GM21367 (cell line): ENCODE measurements around the gene RPLP2.

Experiments
- ATAC-seq: cut with Tn5 transposase; IDR thresholded peaks from one replicate; pipeline ENCODE4 v1.9.1; 2021; ENCODE audit not compliant: unreplicated experiment

Gene RPLP2

DNA sequence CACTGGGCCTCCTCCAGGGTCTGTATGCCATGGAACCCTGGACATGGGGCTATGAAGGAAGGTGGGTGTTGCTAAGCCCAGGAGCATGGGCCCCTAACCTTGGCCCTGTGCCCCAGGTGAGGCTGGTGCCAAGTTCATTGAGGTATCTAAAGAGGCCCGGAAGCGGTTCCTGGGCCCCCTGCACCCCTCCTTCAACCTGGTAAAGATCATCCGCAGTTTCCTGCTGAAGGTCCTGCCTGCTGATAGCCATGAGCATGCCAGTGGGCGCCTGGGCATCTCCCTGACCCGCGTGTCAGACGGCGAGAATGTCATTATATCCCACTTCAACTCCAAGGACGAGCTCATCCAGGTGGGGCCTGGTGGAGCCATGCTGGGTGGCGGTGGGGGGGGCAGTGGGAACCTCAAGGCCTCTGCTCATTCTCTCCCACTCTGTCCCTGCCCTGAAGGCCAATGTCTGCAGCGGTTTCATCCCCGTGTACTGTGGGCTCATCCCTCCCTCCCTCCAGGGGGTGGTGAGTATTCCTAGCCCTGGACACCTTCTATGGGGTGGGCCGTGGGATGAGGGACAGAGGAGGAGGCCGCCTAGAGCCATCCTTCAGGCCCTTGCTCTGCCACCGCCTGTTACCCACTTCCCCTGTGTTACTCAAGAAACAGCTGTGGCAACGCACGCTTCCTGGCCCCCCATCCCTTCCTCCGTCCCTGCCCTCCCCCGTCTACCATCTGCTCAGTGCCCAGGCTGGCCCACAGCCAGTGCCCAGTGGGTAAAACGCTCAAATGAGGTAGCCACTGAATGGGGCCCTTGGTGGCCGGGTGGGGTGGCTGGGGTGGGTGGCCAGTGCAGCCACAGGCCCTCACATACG is 12.0 kb downstream of the RPLP2 start:
- ATAC-seq, result no peak

DNA sequence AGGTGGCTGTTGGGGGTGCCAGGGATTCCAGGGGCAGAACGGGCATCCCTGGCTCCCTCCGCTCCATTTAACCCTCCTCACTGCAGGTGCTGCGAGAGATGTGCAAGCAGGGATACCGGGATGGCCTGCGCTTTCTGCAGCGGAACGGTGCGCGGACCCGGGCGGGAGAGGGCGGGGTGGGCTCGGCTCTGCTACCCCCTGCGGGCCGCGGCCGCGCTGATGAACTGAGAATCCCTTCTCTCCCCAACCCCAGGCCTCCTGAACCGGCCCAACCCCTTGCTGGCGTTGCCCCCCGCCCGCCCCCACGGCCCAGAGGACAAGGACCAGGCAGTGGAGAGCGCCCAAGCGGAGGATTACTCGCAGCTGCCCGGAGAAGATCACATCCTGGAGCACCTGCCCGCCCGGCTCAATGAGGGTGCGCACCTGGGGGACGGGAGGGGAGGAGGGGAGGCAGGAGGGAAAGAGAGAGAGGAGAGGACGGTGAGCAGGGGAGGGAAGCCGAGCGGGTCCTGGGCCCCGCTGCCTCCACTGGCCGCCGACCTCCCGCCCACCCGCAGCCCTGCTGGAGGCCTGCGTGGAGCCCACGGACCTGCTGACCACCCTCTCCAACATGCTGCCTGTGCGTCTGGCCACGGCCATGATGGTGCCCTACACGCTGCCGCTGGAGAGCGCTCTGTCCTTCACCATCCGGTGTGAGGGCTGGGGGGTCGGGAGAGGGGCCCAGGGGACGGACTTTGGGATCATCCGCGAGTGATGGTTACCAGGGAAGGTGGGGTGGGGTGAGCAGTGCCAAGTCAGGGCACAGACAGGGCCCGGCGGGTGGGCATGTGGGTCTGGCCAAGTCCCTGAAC is 13.9 kb downstream of the RPLP2 start:
- ATAC-seq, result no peak

DNA sequence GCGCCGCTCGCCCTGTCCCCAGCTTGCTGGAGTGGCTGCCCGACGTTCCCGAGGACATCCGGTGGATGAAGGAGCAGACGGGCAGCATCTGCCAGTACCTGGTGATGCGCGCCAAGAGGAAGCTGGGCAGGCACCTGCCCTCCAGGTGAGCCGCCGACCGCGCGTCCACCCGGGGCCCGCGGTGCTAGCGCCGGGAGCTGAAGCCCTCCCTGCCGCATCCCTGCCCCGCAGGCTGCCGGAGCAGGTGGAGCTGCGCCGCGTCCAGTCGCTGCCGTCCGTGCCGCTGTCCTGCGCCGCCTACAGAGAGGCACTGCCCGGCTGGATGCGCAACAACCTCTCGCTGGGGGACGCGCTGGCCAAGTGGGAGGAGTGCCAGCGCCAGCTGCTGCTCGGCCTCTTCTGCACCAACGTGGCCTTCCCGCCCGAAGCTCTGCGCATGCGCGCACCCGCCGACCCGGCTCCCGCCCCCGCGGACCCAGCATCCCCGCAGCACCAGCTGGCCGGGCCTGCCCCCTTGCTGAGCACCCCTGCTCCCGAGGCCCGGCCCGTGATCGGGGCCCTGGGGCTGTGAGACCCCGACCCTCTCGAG is 14.6 kb downstream of the RPLP2 start:
- no peak for ATAC-seq

DNA sequence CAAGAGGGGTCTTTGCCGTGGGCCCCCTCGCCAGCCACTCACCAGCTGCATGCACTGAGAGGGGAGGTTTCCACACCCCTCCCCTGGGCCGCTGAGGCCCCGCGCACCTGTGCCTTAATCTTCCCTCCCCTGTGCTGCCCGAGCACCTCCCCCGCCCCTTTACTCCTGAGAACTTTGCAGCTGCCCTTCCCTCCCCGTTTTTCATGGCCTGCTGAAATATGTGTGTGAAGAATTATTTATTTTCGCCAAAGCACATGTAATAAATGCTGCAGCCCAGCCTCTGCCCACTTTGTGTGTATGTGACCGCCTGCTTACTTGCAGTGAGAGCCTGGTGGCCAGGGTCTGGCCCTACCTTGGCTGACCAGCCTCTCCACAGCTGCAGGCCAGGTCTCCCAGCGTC is 15.2 kb downstream of the RPLP2 start:
- ATAC-seq, result no peak

DNA sequence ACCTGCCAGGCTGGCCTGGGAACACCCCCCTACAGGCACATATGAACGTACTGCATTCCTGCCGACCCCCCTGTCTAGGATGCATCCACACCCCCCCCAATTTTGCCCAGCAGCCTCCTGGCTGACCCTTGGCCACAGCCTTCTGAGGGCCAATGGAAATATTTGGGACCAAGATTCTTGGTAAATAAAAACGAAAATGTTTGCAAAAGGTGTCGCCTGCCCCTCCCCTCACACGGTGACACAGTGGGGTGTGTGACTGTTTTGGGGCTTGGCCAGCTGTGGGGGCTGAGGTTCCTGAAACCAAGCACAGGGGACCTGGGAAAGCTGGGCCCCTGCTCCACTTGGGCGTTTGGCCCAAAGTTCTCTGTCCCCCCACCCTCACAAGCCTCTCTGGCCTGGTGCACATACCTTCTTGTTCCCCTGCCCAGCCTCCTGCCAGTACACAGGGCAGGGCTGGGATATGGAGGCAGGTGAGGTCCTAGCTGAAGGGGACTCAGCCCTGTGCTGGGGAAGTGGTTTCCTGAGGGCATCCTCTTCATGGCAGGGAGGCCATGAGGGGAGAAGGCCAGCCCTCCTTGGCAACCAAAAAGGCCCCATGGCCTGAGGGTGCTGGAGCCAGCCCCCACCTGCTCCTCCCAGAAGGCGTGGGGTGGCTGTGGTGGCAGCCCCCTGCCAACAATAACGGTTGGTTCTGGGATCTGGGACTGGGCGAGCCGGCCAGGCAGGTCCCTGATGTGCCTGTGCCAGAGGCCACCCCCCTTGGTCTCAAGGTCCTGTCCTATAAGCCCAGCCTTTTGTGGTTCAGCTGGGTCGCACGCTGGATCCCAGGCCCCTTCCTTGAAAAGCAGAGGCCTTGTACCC is 15.8 kb downstream of the RPLP2 start:
- no peak for ATAC-seq

DNA sequence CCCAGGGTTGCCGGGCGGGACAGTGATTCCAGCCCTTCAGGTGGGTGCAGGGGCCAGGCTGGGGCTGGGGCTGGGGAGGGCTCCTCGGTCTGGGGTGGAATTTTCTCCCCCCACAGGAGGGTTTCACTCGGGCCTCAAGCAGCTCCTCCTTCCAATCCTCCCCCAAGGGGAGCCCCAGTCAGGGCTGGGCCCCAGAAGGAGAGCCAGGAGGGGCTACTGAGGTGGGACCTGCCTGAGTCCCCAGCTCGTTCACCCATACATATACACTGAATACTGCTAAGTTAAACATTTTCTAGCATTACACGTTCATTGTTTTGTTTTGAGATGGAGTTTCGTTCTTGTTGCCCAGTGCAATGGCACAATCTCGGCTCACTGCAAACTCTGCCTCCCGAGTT is 16.5 kb downstream of the RPLP2 start:
- no peak for ATAC-seq

DNA sequence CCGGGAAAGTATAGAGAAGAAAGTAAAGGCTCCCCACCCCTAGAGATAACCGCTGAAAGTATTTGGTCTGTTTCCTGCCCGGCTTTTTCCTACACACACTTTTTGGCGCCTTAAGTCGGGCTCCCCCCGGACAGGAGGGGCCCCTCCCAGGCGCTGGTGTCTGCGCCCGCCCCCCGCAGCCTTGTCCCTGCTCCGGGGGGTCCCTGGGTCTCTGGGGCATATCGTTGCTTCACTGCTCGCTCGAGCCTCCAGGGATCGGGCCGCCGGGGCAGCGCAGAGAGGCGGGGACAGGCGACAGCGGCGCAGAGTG is 17.0 kb downstream of the RPLP2 start:
- no peak for ATAC-seq

DNA sequence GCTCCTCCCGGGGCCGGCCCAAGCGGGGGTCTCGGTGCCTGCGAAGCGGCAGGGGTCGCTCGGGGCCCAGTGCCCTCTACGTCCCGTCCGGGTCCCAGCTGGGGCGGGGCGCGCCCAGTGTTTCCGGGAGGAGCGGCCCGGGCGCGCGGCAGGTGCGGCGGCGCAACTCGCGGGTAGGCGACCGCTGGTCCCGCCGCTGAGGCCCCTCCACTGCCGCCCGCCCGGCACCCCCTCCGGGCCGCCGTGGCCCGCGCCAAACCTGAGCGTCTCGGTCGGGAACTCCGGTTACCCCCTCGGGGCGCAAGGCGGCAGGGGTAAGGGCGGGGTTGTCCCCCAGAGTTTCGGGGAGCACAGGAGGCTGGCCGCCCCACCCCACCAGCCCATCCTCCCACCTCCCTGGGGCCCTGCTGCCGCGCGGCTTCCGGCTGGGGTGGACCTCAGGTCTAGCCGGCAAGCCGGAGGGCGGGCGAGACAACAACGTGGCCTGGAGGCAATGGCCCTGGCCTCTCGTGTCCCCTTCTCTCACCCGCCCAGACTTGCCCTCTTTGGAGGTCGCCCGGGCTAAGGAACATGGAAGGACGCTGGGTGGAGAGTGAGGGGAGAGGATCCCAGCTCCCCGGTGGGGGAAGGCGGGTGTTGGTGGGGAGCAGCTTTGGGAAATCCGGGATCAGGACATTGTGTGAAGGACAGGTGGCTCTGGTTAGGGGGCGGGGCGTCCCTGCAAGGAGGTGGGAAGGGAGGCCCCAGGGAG is 17.6 kb downstream of the RPLP2 start:
- ATAC-seq, result no peak

DNA sequence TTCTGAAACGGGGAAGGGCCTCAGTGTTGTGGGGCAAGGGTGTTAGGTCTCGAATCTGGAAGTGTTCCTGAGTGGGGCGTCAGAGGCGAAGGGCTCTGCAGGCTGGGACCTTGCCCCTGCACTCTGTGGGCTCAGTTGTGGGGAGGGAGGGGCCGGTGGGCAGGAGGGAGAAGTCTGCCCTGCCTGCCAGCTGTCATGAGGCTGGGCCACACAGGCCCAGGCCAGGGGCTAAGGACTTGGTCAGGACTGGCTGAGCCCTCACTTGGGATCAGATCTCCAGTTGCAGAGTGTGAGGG is 18.1 kb downstream of the RPLP2 start, which contains the start of gene CRACR2B:
Gene CRACR2B, plus strand, starts transcription at position 23 of the 296 bp plus-strand sequence. CDS start 689 bp downstream, outside the sequence.
- ATAC-seq, result no peak

DNA sequence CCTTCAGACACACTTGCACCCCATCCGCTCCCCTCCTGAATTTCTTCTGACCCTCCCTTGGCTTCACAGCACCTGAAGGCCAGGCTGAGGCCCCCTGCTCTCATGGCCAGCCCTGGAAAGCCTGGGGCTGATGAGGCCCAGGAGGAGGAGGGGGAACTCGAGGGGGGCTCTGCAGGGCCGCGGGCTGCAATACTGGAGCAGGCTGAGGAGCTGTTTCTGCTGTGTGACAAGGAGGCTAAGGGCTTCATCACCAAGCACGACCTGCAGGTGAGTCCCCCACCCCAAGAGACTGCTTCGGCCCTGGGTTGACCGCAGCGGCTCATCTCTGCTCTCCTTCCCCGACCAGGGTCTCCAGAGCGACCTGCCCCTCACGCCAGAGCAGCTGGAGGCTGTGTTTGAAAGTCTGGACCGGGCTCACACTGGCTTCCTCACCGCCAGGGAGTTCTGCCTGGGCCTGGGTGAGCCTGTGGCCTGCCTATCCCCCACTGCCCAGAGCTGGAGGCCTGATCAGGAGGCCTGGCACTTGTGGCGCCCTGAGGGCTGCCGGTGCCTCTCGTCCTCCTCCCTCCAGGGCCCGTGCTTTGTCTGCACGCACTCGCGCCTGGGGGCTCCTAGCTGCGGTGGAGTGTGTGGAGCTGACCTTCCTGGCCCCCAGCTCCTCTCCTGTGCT is 18.9 kb downstream of the RPLP2 start:
- no peak for ATAC-seq

DNA sequence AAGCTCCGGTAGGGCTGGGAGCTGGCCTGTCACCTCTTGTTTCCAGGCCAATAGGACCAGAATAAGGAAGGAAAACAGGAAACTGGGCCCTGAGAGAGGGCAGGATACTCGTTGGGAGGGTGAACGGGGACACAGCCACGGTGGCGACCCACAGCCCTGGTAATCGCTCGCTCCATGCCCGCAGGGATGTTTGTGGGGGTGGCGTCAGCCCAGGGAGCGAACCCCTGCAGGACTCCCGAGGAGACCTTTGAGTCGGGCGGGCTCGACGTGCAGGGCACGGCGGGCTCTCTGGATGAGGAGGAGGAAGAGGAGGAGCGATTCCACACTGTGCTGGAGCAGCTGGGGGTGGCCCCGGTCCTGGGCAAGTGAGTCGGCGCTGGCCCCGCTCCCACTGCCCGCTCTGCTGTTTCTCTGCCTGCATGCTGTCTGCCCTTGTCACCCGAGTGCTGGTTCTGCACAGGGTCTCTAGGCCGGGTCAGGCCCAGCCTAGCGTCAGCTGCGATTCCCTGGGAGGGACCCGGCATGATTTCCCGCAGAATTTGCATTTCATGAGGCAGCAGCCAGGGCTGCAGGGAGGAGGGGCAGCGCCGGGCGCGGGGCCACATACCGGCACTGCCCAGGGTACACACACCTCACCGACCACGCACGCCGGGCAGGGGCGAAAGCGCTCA is 19.5 kb downstream of the RPLP2 start:
- ATAC-seq, result no peak

DNA sequence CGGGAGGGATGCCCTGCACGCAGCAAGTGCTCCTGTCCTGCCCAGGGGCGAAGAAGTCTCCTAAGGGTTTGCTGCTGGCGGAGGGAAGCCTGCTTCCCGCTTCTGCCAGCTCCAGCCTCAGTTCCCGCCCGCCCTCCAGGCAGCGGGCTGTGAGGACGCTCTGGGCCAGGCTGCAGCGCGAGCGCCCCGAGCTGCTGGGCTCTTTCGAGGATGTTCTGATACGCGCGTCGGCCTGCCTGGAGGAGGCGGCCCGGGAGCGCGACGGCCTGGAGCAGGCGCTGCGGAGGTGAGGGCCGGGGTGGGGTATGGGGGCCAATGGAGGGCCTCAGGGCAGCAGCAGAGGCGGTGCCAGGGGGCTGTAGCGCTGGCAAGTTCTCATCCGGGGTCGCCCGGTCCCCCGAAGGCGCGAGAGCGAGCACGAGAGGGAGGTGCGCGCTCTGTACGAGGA is 20.1 kb downstream of the RPLP2 start:
- no peak for ATAC-seq

DNA sequence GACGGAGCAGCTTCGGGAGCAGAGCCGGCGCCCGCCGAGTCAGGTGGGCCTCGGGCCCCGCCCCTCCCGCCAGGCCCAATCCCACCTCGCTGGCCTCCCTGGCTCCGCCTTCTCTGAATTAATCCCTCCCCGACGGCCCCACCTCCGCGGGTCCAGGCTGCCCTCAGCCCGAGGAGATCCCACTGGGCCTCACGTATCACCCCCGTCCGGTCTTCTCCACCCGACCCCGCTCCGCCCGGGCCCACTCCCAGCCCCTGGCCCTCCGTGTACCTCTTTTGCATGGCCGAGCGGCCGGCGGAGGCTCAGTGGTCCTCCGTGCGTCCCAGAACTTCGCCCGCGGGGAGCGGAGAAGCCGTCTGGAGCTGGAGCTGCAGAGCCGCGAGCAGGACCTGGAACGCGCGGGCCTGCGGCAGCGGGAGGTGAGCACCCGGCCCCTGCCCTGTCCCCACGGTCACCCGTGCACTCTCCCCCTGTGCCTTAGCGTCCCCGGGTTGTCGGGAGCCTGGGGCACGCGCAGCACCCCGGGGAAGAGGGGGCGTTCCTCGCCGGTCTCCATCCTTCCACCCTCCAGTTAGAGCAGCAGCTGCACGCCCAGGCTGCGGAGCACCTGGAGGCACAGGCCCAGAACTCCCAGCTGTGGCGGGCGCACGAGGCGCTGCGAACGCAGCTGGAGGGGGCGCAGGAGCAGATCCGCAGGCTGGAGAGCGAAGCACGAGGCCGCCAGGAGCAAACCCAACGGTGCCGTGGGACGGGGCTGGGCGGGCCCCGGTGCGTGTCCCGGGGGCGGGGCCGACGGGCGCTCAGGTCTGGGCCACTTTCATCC is 20.7 kb downstream of the RPLP2 start:
- no peak for ATAC-seq

DNA sequence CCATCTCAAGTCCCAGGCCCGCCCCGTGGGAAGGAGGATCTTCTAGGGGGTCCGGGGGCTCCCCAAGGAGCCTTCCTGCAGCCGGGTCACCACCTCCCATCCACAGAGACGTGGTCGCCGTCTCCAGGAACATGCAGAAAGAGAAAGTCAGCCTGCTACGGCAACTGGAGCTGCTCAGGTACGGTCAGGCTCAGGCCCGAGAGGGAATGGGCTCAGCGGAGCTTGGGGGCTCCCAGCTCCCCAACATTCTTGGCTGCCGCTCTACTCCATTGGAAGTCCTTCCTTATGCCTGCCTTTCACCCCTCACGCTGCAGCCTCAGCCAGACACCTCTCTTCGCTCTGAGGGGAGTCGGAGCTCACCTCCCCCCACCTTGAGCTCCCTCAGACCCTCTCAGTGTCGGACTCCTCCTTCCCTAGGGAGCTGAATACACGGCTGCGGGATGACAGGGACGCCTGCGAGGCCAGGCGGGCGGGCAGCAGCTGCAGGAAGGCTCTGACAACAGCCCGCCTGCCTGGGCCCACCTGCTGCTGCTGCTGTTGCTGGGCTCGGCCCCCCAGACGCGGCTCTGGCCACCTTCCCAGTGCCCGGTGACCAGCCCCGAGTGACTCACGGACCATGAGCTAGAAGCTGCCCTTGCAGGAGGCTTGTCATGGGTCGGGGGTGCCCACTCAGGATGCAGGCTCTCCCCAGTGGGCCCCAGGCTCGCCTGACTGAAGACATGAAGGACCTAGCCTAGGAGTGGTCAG is 21.5 kb downstream of the RPLP2 start:
- ATAC-seq, result no peak

DNA sequence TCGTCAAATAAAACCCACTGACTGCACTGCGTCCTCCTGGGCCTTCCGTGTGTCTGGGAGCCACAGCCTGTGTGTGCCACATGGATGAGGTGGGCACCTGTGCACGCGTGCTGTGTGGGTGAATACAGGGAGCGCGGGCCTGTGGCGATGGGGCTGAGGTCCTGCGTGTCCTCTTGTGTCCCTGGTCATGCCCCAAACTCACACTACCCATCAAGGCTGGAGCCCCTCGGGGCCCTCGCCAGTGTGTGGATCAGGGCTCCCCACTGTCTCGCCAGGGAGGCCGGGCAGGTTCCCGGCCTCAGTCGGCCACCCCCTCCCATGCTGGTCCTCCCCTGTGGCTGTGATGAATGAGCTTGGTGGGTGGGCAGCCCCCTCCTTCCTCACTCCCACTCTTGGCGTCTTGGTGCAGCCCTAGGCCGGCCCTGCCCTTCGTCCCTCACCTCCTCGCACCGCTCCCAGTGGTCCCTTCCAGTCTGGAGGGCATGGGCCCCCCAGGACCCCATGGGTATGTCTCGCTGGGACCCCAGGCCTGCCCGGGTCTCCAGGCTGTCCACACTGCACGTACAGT is 22.3 kb downstream of the RPLP2 start:
- ATAC-seq, result no peak

DNA sequence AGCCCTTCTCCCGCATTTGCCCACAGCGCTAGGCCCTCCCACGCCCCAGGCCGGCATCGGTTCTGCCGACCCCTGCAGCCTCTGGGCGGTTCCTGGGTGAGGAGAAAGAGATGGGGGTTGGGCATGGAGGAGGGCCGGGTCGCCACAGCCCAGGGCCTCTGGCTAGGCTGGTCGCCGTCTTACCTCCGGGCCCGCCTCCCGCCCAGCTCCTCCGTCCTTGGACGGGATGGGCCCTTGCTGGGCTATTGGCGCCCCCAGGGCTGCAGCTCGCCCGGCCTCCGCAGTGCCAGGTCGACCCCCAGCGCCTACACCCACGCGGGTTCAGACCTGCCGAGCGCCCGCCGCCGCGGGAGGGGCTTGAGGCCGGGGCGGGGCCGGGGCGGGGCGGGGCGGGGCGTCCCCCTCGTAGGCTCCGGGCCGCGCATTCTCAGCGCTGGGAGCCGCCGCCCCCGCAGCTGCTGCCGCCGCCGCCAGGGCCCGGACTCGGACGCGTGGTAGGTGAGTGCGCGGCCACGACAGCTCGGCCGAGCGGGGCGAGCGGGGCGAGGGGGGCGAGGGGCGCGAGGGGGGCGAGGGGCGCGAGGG is 22.9 kb downstream of the RPLP2 start, which contains the start of gene CD151:
Gene CD151, plus strand, starts transcription at position 424 of the 585 bp plus-strand sequence. CDS start 3,118 bp downstream, outside the sequence.
- ATAC-seq, result no peak
